Measurements from ENCODE around the gene ITSN1. TPM values are rescaled to one million over a fixed set of nuclear protein-coding genes. Genes with fewer than 3 reads are reported as not detected.

ITSN1 gene
- total RNA-seq, 4 donors from 2014 or later: 14.5 to 33.1 (median 26.9) TPM

DNA sequence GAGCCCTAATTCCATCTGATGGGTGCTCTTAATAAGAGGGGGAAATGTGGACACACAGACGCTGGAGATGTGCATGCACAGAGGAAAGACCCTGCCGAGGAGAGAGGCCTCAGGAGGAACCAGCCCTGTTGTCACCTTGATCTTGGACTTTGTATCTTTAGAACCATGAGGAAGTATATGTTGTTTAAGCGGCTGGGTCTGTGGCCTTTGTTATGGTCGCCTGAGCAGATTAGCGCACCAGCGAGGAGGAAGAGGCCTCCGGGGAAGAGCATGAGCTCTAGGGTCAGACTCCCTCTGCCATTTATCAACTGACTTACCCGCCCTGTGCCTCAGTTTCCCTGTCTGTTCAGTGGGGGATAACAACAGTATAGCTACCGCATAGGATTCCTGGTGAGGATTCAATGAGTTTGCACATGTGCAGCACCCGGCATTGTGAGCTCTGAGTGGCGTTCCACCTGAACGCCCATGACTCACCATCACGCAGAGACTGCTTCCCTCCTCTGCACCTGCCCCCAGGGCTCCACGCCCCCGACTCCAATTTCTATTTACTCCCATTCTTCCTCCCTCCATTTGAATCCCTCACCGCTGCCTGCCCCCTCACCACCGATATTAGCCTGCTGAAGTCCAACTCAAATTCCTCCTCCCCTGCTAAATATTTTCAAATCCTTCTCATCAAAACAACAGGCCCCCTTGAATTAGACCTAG lies 206.1 kb downstream of the ITSN1 start:
- intact Hi-C loops (cut with DNase I; ENCODE audit: low total_unique reads) (no loop called here), in situ Hi-C loops (cut with MboI; ENCODE audit: low sequenced_read_pairs in 4 of 4) (no loop called here)
- H3K9me3 ChIP-seq: no peaks in the 10 kb centered on the region
- H3K36me3 ChIP-seq: no peaks in the 10 kb centered on the region
- peaks cover 3 to 11% of the 10 kb centered on the region in 2 donors for H3K4me1 ChIP-seq
- ATAC-seq: no peak
- TF ChIP-seq, protein P1, sequence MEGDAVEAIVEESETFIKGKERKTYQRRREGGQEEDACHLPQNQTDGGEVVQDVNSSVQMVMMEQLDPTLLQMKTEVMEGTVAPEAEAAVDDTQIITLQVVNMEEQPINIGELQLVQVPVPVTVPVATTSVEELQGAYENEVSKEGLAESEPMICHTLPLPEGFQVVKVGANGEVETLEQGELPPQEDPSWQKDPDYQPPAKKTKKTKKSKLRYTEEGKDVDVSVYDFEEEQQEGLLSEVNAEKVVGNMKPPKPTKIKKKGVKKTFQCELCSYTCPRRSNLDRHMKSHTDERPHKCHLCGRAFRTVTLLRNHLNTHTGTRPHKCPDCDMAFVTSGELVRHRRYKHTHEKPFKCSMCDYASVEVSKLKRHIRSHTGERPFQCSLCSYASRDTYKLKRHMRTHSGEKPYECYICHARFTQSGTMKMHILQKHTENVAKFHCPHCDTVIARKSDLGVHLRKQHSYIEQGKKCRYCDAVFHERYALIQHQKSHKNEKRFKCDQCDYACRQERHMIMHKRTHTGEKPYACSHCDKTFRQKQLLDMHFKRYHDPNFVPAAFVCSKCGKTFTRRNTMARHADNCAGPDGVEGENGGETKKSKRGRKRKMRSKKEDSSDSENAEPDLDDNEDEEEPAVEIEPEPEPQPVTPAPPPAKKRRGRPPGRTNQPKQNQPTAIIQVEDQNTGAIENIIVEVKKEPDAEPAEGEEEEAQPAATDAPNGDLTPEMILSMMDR (IDR thresholded peaks at IDR 0.05 in 4 of 5, conservative IDR thresholded peaks at IDR 0.05 in 1 of 5): no peak
- no peak for TF ChIP-seq POLR2A (IDR thresholded peaks at IDR 0.05)
- H3K4me3 ChIP-seq: no peak overlapping the region
- H3K27ac ChIP-seq: no peak overlapping the region
- no peaks in the 10 kb centered on the region for H3K27me3 ChIP-seq
- no peak for DNase-seq

DNA sequence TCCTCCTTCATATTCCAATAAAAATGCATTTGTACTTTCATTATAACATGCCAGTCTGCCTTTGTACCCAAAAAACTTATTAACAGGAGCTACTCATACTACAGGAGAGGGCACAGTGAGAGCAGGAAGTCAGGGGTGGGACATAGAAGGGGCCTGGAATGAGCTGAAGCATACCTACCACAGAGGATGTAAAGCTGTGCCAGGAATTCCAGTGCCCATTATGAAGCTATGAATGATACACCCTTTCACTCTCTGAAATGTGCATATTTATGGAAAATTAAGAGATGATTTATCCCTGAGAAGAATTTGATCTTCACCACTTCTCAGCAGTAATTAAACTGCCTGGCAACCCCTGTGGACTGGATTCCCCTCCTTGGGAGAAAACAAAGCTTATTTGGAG lies 207.5 kb downstream of the ITSN1 start:
- Histone ChIP-seq H3K27ac (no peak overlapping the region), H3K36me3 (no peaks in the 10 kb centered on the region), H3K27me3 (no peaks in the 10 kb centered on the region), H3K4me3 (no peak overlapping the region), H3K9me3 (no peaks in the 10 kb centered on the region), H3K4me1 (peaks cover 0 to 11% of the 10 kb centered on the region in 2 donors)
- no peak for ATAC-seq
- intact Hi-C loops (cut with DNase I; ENCODE audit: low total_unique reads): no loop called here
- DNase-seq: no peak
- in situ Hi-C loops (cut with MboI; ENCODE audit: low sequenced_read_pairs in 4 of 4): no loop called here
- TF ChIP-seq POLR2A (IDR thresholded peaks at IDR 0.05): no peak
- TF ChIP-seq, protein P1 (IDR thresholded peaks at IDR 0.05 in 4 of 5, conservative IDR thresholded peaks at IDR 0.05 in 1 of 5): no peak

DNA sequence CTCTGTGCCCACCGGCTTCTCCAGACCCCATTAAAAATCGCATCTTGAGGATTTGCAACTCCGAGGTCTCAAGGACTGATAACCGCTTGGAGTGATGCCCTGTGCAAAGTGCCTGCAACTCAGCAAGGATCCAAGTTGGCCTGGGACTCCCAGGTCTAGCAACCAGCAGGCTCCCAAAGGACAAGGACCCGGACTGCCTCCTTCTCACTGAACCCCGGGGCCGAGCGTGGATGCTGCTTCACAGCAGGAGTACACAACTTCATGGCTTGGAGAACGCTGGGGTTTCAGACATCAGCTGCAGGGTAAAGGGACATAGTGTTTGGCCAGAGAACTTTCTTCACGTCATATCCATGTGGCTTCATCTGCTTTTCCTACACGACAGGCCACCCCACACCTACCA lies 208.1 kb downstream of the ITSN1 start:
- no peak overlapping the region for H3K4me3 ChIP-seq
- intact Hi-C loops (cut with DNase I; ENCODE audit: low total_unique reads) (no loop called here), in situ Hi-C loops (cut with MboI; ENCODE audit: low sequenced_read_pairs in 4 of 4) (no loop called here)
- no peak overlapping the region for H3K27ac ChIP-seq
- no peak for DNase-seq
- ATAC-seq: no peak
- no peaks in the 10 kb centered on the region for H3K36me3 ChIP-seq
- H3K9me3 ChIP-seq: no peaks in the 10 kb centered on the region
- no peak for TF ChIP-seq POLR2A (IDR thresholded peaks at IDR 0.05)
- TF ChIP-seq, protein P1 (IDR thresholded peaks at IDR 0.05 in 4 of 5, conservative IDR thresholded peaks at IDR 0.05 in 1 of 5): no peak
- peaks cover 0 to 11% of the 10 kb centered on the region in 2 donors for H3K4me1 ChIP-seq
- H3K27me3 ChIP-seq: no peaks in the 10 kb centered on the region

DNA sequence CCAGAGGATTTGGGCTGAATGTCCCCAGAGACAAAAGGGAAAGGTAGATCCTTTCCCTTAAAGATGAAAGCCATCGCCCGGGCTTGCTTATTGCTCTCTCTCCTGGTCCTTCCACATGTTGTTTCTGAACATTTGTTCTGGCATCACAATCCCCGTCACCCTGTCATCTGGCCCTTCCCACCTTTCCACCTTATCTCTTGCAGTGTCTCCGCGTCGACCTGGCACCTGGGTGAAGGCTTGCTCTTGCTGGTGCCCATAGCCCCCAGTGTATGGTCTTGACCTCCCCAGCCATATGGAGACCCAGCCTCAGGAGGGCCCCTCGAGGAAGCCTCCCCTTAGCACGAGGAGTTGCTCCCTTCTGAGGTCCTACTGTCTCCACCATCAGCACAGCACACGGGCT lies 208.7 kb downstream of the ITSN1 start:
- TF ChIP-seq POLR2A (IDR thresholded peaks at IDR 0.05): no peak
- TF ChIP-seq, protein P1 (IDR thresholded peaks at IDR 0.05 in 4 of 5, conservative IDR thresholded peaks at IDR 0.05 in 1 of 5): no peak
- intact Hi-C loops (cut with DNase I; ENCODE audit: low total_unique reads): no loop called here
- H3K9me3 ChIP-seq: no peaks in the 10 kb centered on the region
- in situ Hi-C loops (cut with MboI; ENCODE audit: low sequenced_read_pairs in 4 of 4): no loop called here
- ATAC-seq (no peak), DNase-seq (no peak)
- no peak overlapping the region for H3K4me3 ChIP-seq
- peaks cover 0 to 11% of the 10 kb centered on the region in 2 donors for H3K4me1 ChIP-seq
- H3K36me3 ChIP-seq: no peaks in the 10 kb centered on the region
- no peak overlapping the region for H3K27ac ChIP-seq
- no peaks in the 10 kb centered on the region for H3K27me3 ChIP-seq

DNA sequence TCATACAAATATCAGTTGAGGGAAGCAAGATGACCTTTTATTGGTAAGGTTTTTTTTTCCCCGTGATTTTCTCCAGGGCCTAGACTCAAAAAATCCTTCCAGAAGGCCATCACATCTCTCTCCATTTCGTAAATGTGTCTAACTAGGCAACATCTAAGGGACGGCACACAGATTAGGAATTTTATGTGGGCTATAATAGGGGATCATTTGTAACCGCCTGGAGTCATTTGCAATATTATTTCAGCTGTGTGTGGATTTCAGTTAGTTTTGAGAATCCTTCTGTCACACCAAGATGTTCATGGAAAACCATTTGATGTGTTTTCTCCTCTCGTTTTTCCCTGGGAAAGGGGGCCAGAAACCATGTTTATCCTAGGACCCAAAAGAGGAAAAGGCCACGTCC lies 210.2 kb downstream of the ITSN1 start:
- intact Hi-C loops (cut with DNase I; ENCODE audit: low total_unique reads): no loop called here
- TF ChIP-seq POLR2A (IDR thresholded peaks at IDR 0.05): no peak
- TF ChIP-seq, protein P1 (IDR thresholded peaks at IDR 0.05 in 4 of 5, conservative IDR thresholded peaks at IDR 0.05 in 1 of 5): no peak
- DNase-seq (no peak), ATAC-seq (no peak)
- H3K4me3 ChIP-seq: no peak overlapping the region
- H3K27me3 ChIP-seq: no peaks in the 10 kb centered on the region
- in situ Hi-C loops (cut with MboI; ENCODE audit: low sequenced_read_pairs in 4 of 4): no loop called here
- no peak overlapping the region for H3K27ac ChIP-seq
- no peaks in the 10 kb centered on the region for H3K36me3 ChIP-seq
- peaks cover 0 to 7% of the 10 kb centered on the region in 2 donors for H3K4me1 ChIP-seq
- no peaks in the 10 kb centered on the region for H3K9me3 ChIP-seq

All from gastrocnemius medialis (tissue), 4 donors.